ENCODE measurements around the gene BCL2L11.

DNA sequence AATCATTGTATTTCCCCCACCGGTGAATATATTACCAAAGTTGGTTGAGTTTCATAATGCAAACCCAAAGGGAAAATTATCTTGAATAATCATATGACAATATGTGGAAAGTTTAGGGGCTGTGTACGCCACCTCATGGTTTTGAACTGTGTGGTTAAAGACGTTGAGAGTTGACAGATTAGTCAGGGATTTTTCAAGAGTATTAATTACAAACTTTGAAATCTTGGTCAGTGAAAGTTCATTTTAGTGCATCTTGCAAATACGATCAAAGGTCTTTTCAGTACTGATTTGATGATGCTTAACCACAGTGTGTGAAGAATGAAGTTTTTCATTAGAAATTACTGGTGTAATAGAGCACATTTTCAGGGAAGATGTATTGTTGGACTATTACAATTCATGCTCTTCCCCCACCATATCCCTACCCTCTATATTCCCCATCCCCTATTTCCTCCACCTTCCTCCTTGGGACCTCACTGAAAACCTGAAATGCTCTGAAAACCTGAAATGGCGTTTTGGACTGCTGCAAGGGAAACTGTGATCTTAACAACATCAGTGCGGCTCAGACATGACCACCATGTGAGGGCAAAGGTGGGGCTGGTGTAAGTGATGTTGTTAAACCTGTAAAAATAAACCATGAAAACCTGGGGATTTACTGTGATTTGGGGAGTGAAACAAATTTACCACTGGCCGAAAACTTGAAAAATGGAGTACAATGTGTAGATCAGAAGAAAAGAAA, 4.5 kb upstream of the BCL2L11 start:
- TF ChIP-seq, protein P1, sequence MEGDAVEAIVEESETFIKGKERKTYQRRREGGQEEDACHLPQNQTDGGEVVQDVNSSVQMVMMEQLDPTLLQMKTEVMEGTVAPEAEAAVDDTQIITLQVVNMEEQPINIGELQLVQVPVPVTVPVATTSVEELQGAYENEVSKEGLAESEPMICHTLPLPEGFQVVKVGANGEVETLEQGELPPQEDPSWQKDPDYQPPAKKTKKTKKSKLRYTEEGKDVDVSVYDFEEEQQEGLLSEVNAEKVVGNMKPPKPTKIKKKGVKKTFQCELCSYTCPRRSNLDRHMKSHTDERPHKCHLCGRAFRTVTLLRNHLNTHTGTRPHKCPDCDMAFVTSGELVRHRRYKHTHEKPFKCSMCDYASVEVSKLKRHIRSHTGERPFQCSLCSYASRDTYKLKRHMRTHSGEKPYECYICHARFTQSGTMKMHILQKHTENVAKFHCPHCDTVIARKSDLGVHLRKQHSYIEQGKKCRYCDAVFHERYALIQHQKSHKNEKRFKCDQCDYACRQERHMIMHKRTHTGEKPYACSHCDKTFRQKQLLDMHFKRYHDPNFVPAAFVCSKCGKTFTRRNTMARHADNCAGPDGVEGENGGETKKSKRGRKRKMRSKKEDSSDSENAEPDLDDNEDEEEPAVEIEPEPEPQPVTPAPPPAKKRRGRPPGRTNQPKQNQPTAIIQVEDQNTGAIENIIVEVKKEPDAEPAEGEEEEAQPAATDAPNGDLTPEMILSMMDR (IDR thresholded peaks at IDR 0.05; ENCODE audit: insufficient read depth, low read length): no peak
- TF ChIP-seq, protein P2, sequence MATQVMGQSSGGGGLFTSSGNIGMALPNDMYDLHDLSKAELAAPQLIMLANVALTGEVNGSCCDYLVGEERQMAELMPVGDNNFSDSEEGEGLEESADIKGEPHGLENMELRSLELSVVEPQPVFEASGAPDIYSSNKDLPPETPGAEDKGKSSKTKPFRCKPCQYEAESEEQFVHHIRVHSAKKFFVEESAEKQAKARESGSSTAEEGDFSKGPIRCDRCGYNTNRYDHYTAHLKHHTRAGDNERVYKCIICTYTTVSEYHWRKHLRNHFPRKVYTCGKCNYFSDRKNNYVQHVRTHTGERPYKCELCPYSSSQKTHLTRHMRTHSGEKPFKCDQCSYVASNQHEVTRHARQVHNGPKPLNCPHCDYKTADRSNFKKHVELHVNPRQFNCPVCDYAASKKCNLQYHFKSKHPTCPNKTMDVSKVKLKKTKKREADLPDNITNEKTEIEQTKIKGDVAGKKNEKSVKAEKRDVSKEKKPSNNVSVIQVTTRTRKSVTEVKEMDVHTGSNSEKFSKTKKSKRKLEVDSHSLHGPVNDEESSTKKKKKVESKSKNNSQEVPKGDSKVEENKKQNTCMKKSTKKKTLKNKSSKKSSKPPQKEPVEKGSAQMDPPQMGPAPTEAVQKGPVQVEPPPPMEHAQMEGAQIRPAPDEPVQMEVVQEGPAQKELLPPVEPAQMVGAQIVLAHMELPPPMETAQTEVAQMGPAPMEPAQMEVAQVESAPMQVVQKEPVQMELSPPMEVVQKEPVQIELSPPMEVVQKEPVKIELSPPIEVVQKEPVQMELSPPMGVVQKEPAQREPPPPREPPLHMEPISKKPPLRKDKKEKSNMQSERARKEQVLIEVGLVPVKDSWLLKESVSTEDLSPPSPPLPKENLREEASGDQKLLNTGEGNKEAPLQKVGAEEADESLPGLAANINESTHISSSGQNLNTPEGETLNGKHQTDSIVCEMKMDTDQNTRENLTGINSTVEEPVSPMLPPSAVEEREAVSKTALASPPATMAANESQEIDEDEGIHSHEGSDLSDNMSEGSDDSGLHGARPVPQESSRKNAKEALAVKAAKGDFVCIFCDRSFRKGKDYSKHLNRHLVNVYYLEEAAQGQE (IDR thresholded peaks at IDR 0.05; ENCODE audit: insufficient replicate concordance, low read depth): no peak
- no peak for TF ChIP-seq POLR2AphosphoS5 (IDR thresholded peaks at IDR 0.05; ENCODE audit: low read depth)
- TF ChIP-seq SPI1 (IDR thresholded peaks at IDR 0.05; ENCODE audit: borderline replicate concordance, low read depth): no peak
- no peak for TF ChIP-seq GABPA (IDR thresholded peaks at IDR 0.05; ENCODE audit: low read depth)

All from HL-60 (cell line).